A673 (cell line): ENCODE data around the gene SLCO2A1. TPM values are rescaled to one million over a fixed set of nuclear protein-coding genes. Genes with fewer than 3 reads are reported as not detected.

ENCODE experiments used
- BruUV-seq: library from RNA; stranded (reverse); fragments of 400-500 nt; replicated peaks from 2 replicates; lab custom pipeline; 2021; lab: Mats Ljungman, UMichigan
- CTCF ChIA-PET: fragments of 300-600 bp; sonication (Branson Sonifier 250); formaldehyde crosslinking; loops from one replicate; lab custom pipeline; 2022; ENCODE audit warnings: antibody characterized with exemption; lab: Charles Lee
- POLR2A ChIA-PET: fragments of 300-600 bp; sonication (Branson Sonifier 250); formaldehyde crosslinking; loops from one replicate; lab custom pipeline; 2022; ENCODE audit warnings: antibody characterized with exemption; ENCODE audit not compliant: low non-redundant PET; lab: Charles Lee
- DNase-seq: peaks from one replicate; pipeline ENCODE4 v3.0.0-alpha.2; 2015; ENCODE audit warnings: low spot score
- H3K27ac ChIP-seq: fragments of 200-600 bp; sonication (generic); 2 replicates; pipeline ENCODE4 v1.5.1; 2016; ENCODE audit warnings: mixed run types, low read depth, mild to moderate bottlenecking, mixed read lengths, antibody characterized with exemption, low read length; ENCODE audit not compliant: poor library complexity, severe bottlenecking
- H3K27me3 ChIP-seq: fragments of 200-600 bp; sonication (generic); replicated peaks from 2 replicates; pipeline ENCODE4 v1.6.1; 2017; ENCODE audit warnings: mixed run types, low read depth, mild to moderate bottlenecking, mixed read lengths, antibody characterized with exemption, low read length; ENCODE audit not compliant: insufficient read depth, poor library complexity
- H3K36me3 ChIP-seq: fragments of 200-600 bp; sonication (generic); 2 replicates; pipeline ENCODE4 v1.6.1; 2016; ENCODE audit warnings: mixed run types, mild to moderate bottlenecking, mixed read lengths, antibody characterized with exemption, low read length; ENCODE audit not compliant: insufficient read depth, poor library complexity, severe bottlenecking
- H3K4me1 ChIP-seq: fragments of 200-600 bp; sonication (generic); 2 replicates; pipeline ENCODE4 v1.6.1; 2017; ENCODE audit warnings: mixed run types, mild to moderate bottlenecking, mixed read lengths, antibody characterized with exemption, low read length; ENCODE audit not compliant: insufficient read depth, poor library complexity, severe bottlenecking
- H3K4me3 ChIP-seq: fragments of 200-600 bp; sonication (generic); 2 replicates; pipeline ENCODE4 v1.5.1; 2016; ENCODE audit warnings: low read depth, mixed run types, mild to moderate bottlenecking, mixed read lengths, low read length; ENCODE audit not compliant: poor library complexity, severe bottlenecking
- H3K9me3 ChIP-seq: fragments of 200-600 bp; sonication (generic); 2 replicates; pipeline ENCODE4 v1.6.1; 2016; ENCODE audit warnings: mixed run types, low read depth, mild to moderate bottlenecking, mixed read lengths, antibody characterized with exemption, low read length; ENCODE audit not compliant: poor library complexity, severe bottlenecking
- CTCF ChIP-seq: fragments of 300-800, 200-600 bp; sonication (generic); conservative IDR thresholded peaks from 2 replicates; pipeline ENCODE4 v1.5.1; 2017; ENCODE audit warnings: low read depth, mild to moderate bottlenecking, antibody characterized with exemption, low read length, moderate library complexity, mixed read lengths
- EZH2 ChIP-seq: fragments of 200-600 bp; sonication (generic); IDR thresholded peaks from 2 replicates; pipeline ENCODE4 v1.6.1; 2017; ENCODE audit warnings: borderline replicate concordance, low read depth, mild to moderate bottlenecking, mixed read lengths, antibody characterized with exemption, low read length; ENCODE audit not compliant: poor library complexity, severe bottlenecking
- intact Hi-C: fragments of 100-400 bp; cut with micrococcal nuclease; formaldehyde crosslinking; loops from one replicate; pipeline ENCODE4 v1.10.0; 2022; ENCODE audit not compliant: unreplicated experiment
- total RNA-seq: library from RNA; stranded (reverse); gene quantifications from 2 replicates; pipeline ENCODE4 v1.2.3, GENCODE V29; 2021

SLCO2A1 gene
- total RNA-seq, 1 experiment from 2014 or later: not detected

- TF ChIP-seq CTCF: no peak
- TF ChIP-seq EZH2: no peak
Observed at GRCh38 chr3:134018850-134019249, 10.9 kb downstream of the SLCO2A1 start.

GRCh38 chr3:134018406-134018805 is 11.3 kb downstream of the SLCO2A1 start:
- no peak overlapping the region for H3K4me3 ChIP-seq
- TF ChIP-seq CTCF: no peak
- TF ChIP-seq EZH2: no peak
- ChIA-PET CTCF (no interaction called here), POLR2A (no interaction called here)
- no TSS peak for BruUV-seq
- no peaks in the 10 kb centered on the region for H3K9me3 ChIP-seq
- no peak overlapping the region for H3K27ac ChIP-seq
- no peak for DNase-seq
- intact Hi-C loops: no loop called here
- H3K27me3 ChIP-seq: no peaks in the 10 kb centered on the region
- no peaks in the 10 kb centered on the region for H3K4me1 ChIP-seq
- no peaks in the 10 kb centered on the region for H3K36me3 ChIP-seq

More at GRCh38 chr3:134018850-134019249, 10.9 kb downstream of the SLCO2A1 start:
- no TSS peak for BruUV-seq
- Histone ChIP-seq H3K36me3 (no peaks in the 10 kb centered on the region), H3K27me3 (no peaks in the 10 kb centered on the region), H3K9me3 (no peaks in the 10 kb centered on the region), H3K27ac (no peak overlapping the region), H3K4me3 (no peak overlapping the region), H3K4me1 (no peaks in the 10 kb centered on the region)
- no peak for DNase-seq
- ChIA-PET CTCF (no interaction called here), POLR2A (no interaction called here)
- intact Hi-C loops: no loop called here

GRCh38 chr3:134017490-134017889 is 12.2 kb downstream of the SLCO2A1 start:
- H3K27ac ChIP-seq: no peak overlapping the region
- H3K9me3 ChIP-seq: no peaks in the 10 kb centered on the region
- no peaks in the 10 kb centered on the region for H3K36me3 ChIP-seq
- H3K27me3 ChIP-seq: no peaks in the 10 kb centered on the region
- POLR2A ChIA-PET: no interaction called here
- DNase-seq: no peak
- intact Hi-C loops: no loop called here
- TF ChIP-seq EZH2: no peak
- TF ChIP-seq CTCF: no peak
- CTCF ChIA-PET: no interaction called here
- H3K4me1 ChIP-seq: no peaks in the 10 kb centered on the region
- BruUV-seq: no TSS peak
- no peak overlapping the region for H3K4me3 ChIP-seq
